HG03460 (cell line): ENCODE measurements around the gene ZNF391.
"Not testable (repeated sequence)": the region's sequence is repeated elsewhere in the genome, so short reads cannot be mapped to it uniquely, and the experiment has no call there.

Source experiments
- ATAC-seq: cut with Tn5 transposase; IDR thresholded peaks from one replicate; pipeline ENCODE4 v1.9.1; 2021; ENCODE audit not compliant: unreplicated experiment

The ZNF391 gene

DNA sequence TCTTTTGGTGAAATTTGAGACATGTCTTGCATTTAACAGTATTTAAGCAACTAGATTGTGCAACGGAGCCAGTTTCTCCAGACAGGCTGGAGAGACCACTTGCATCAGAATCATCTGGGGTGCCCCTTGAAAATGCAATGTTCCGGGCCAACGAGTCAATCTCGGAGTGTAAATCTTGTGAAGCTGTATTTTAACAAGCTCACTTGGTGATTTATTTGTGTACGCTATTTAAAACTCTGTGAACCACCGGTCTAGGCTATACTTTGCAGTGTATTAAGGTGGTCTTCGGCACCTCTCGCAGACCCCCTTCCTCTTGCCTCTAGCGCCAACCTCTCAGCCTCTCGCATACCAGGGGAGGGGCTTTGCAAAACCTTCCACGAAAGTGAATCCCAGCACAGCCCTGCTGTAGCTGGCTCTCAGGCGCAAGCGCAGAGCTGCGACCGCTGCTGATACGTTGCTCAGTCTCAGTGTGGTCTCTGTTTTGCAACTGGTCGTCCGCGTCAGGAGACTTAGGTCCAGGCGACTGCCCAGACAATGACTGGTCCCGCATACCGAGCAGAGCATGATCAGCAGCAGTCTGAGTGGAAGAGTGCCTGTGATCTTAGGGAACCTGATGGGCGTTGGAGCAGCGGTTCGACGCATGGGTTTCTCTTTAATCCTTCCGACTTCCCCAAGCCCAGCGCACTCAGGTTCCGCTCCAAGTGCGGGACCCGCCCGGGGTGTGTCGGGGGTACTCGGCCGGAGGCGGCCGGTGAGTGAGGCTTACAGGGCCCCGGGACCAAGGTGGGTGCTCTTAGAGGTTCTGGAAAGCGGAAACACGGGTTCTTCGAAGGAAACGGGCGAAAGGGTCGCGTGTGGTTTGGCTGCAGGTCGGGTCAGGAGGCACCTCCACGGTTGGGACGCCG lies at the start of gene ZNF391:
ZNF391 (plus strand) TSS at position 467 of the 905 bp plus-strand sequence. CDS start 11,612 bp downstream, outside the sequence.
- ATAC-seq = peak; percentile 86

DNA sequence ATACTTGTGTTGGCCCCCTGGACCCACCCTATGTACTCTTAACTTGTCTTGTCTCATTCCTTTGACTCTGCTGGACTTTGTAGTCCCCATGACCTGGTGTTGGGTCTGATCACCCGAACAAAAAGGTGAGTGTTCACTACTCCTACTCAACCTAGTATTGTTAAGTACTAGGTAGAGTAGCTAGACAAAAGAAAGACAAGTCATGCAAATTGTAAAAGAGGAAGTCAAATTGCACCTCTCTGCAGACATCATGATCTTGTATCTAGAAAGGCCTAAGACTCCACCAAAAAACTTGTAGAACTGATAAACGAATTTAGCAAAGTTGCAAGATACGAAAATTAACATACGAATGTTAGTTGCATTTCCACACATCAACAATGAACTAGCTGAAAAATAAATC lies 35.7 kb upstream of the ZNF391 start:
- no peak for ATAC-seq

DNA sequence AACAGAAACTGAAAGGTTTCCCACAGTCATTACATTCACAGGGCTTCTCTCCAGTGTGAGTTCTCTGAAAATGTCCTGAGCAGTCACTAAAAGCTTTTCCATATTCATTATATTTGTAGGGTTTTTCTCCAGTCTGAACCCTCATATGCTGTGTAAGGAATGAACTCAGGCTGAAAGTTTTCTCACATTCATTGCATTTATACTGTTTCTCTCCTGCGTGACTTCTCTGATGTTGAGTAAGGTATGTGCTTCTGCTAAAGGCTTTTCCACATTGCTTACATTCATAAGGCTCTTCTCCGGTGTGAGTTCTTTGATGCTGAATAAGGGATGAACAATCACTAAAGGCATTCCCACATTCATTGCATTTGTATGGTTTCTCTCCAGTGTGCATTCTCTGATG lies 29.8 kb upstream of the ZNF391 start:
- ATAC-seq = no peak

DNA sequence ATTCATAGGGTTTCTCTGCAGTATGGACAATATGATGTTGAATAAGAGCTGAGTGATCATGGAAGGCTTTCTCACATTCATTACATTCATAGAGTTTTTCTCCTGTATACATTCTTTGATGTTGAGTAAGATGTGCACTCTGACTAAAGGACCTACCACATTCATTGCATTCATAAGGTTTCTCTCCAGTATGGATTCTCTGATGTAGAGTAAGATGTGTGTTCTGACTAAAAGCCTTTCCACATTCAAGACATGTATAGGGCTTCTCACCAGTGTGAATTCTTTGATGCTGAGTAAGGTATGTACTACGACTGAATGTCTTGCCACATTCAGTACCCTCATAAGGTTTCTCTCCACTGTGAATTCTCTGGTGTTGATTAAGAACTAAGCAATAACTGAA lies 29.3 kb upstream of the ZNF391 start:
- no peak for ATAC-seq

DNA sequence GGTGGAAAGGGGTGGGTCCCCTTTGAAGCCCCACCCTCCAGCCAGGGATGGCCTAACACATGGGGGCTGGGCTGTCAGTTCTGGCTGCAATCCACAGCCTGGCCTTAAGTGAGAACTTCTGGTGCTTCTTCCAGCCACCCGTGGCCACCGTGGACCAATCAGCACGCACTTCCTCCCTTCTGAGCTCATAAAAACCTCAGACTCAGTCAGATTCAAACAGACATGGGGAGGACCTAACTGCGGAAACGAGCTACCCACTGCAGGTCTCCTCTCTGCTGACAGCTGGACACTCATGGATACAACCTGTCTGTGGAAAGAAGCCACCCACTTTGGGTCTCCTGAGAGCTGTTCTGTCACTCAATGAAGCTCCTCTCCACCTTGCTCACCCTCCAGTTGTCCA lies 20.4 kb upstream of the ZNF391 start:
- ATAC-seq = no peak

- no peak for ATAC-seq
Measured at GRCh38 chr6:27370391-27370790, 18.2 kb upstream of the ZNF391 start.

DNA sequence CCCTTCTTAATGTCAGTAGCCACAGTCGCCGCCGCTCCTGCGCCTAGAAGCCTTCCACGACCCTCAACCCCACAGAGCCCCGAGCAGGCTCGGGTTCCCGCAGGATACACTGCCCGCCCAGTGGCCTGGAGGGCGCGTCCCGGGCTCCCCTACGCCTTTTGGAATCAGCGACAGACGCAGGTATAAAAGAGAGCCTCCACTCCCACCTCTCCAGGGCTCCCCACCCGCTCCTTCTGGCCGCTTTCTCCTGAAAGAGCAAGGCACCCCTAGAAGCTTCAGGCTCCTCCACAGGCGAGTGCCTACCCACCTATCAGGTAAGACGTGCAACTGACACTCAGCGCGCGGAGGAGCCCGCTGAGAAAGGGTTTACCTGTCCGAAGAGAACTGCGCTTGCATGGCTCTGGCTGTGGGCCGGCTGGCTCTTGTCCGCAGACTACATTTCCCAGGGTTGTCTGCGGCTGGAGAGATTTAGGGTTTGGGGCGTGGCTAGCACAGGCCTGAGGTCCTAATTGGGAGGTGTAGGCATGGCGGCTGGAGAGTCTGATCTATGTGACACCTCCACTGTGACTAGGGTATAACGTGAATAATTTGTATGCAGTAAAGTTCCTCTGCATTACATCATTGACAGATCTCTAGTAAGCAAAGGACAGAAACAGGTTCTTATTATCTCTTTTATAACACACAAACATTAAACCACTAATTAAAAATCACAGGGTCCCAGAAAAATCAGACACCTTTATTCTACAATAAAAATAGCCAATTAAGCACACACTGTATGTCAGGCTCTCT lies 13.5 kb upstream of the ZNF391 start:
- ATAC-seq = peak; percentile 87

GRCh38 chr6:27375613-27376079 lies 12.9 kb upstream of the ZNF391 start:
- no peak for ATAC-seq

GRCh38 chr6:27378406-27378805 lies 10.2 kb upstream of the ZNF391 start:
- ATAC-seq = not testable (repeated sequence)

DNA sequence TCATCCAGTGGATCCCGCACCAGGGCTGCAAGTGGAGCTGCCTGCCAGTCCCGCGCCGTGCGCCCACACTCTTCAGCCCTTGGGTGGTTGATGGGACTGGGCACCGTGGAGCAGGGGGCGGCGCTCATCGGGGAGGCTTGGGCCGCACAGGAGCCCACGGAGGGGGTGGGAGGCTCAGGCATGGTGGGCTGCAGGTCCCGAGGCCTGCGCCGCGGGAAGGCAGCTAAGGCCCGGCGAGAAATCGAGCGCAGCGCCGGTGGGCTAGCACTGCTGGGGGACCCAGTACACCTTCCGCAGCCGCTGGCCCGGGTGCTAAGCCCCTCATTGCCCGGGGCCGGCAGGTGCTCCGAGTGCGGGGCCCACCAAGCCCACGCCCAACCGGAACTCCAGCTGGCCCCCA lies 7.6 kb upstream of the ZNF391 start:
- not testable (repeated sequence) for ATAC-seq

DNA sequence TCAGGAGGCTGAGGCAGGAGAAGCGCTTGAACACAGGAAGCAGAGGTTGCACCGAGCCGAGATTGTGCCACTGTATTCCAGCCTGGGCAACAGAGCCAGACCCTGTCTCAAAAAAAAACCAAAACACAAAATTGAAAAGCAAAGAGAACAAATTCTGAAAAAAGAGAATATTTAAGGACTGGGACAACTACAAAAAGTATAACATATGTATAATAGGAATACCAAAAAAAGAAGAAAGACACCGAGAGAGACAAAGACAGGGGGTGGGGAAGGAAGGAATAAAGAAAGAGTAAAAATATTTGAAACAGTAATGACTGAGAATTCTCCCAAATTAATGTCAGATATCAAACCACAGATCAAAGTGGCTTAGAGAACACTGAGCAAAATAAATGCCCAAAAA lies 5.5 kb upstream of the ZNF391 start:
- ATAC-seq = no peak

GRCh38 chr6:27383481-27383880 lies 5.1 kb upstream of the ZNF391 start:
- no peak for ATAC-seq

- no peak for ATAC-seq
Measured at GRCh38 chr6:27392623-27393022, 4.1 kb downstream of the ZNF391 start.

- no peak for ATAC-seq
Measured at GRCh38 chr6:27394073-27394472, 5.5 kb downstream of the ZNF391 start.

- no peak for ATAC-seq
Measured at GRCh38 chr6:27400877-27401642, 12.5 kb downstream of the ZNF391 start.

- ATAC-seq = no peak
Measured at GRCh38 chr6:27406085-27406484, 17.5 kb downstream of the ZNF391 start.

- no peak for ATAC-seq
Measured at GRCh38 chr6:27407153-27407814, 18.7 kb downstream of the ZNF391 start.

GRCh38 chr6:27414300-27414699 lies 25.7 kb downstream of the ZNF391 start:
- no peak for ATAC-seq

DNA sequence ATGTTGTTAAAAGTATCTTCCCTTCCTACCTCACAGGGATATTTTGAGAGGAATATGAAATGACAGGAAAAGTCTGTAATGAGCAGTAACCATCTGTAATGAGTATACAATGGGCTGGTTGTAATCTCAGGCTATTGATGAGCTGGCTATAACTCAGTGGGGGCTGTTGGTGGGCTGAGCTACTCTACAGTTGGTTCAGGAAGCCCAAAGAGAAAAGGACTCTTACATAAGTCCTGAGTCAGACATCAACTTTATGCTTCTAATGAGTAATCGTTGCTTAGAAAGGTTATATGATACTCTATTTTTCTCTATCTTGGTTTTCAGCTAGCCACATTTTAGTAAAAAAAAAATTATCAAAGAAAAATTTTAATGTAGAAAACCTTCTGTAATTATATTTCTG lies 26.4 kb downstream of the ZNF391 start:
- ATAC-seq = no peak

- ATAC-seq = no peak
Measured at GRCh38 chr6:27415898-27416297, 27.3 kb downstream of the ZNF391 start.

- ATAC-seq = no peak
Measured at GRCh38 chr6:27419363-27419762, 30.8 kb downstream of the ZNF391 start.
